DMS114 treated with DMSO at 0.1 percent for 48 hours (cell line): Measurements from ENCODE around the gene C17orf50.

ENCODE experiments used
- DNase-seq: peaks from one replicate; lab custom pipeline; 2025; ENCODE audit not compliant: unreplicated experiment; lab: John Stamatoyannopoulos, UW

C17orf50 gene

GRCh38 chr17:35760587-35760986 lies at the start of gene C17orf50:
Gene C17orf50 (plus strand): TSS chr17:35760887. CDS start chr17:35760942, 55 bp downstream.
- no peak for DNase-seq

- DNase-seq = no peak
Observed at GRCh38 chr17:35710950-35711349, 49.7 kb upstream of the C17orf50 start.

- DNase-seq = no peak
Observed at GRCh38 chr17:35713069-35713728, 47.5 kb upstream of the C17orf50 start.

- DNase-seq = no peak
Observed at GRCh38 chr17:35714988-35715387, 45.7 kb upstream of the C17orf50 start.

- no peak for DNase-seq
Observed at GRCh38 chr17:35715416-35715815, 45.3 kb upstream of the C17orf50 start.

- no peak for DNase-seq
Observed at GRCh38 chr17:35716173-35716572, 44.5 kb upstream of the C17orf50 start.

- DNase-seq = no peak
Observed at GRCh38 chr17:35716897-35717465, 43.7 kb upstream of the C17orf50 start.

GRCh38 chr17:35717475-35717874 lies 43.2 kb upstream of the C17orf50 start:
- DNase-seq = no peak

GRCh38 chr17:35723735-35724134 lies 37.0 kb upstream of the C17orf50 start:
- no peak for DNase-seq

GRCh38 chr17:35725058-35725457 lies 35.6 kb upstream of the C17orf50 start:
- DNase-seq = no peak

GRCh38 chr17:35725802-35726126 lies 34.9 kb upstream of the C17orf50 start:
- DNase-seq = no peak

GRCh38 chr17:35726127-35726952 lies 34.3 kb upstream of the C17orf50 start:
- no peak for DNase-seq

GRCh38 chr17:35726953-35727460 lies 33.7 kb upstream of the C17orf50 start:
- no peak for DNase-seq

GRCh38 chr17:35727635-35728034 lies 33.1 kb upstream of the C17orf50 start:
- no peak for DNase-seq

GRCh38 chr17:35728551-35728950 lies 32.1 kb upstream of the C17orf50 start:
- no peak for DNase-seq

- no peak for DNase-seq
Observed at GRCh38 chr17:35729405-35729833, 31.3 kb upstream of the C17orf50 start.

- no peak for DNase-seq
Observed at GRCh38 chr17:35730400-35731005, 30.2 kb upstream of the C17orf50 start.

GRCh38 chr17:35731239-35731916 lies 29.3 kb upstream of the C17orf50 start, which contains the start of gene RASL10B:
Gene RASL10B (plus strand): TSS chr17:35731639. CDS start chr17:35735185, 3,546 bp downstream.
- DNase-seq = no peak

GRCh38 chr17:35731917-35732805 lies 28.5 kb upstream of the C17orf50 start:
- no peak for DNase-seq

GRCh38 chr17:35732806-35733136 lies 27.9 kb upstream of the C17orf50 start:
- no peak for DNase-seq
